Gastrocnemius medialis (tissue), 4 donors: Measurements from ENCODE around the gene CMTM2. TPM values are rescaled to one million over a fixed set of nuclear protein-coding genes. Genes with fewer than 3 reads are reported as not detected.
A peak's percentile ranks its signal among the peaks of the same experiment; 100 is the strongest.

ENCODE experiments used
- ATAC-seq, 2 donors: fragments of 150-250 bp; one replicate each; pipeline ENCODE4 v1.9.1; 2016
- DNase-seq, 2 donors: peaks; one replicate each; pipeline ENCODE4 v3.0.0-alpha.2; 2019
- H3K27ac ChIP-seq, 4 donors: fragments of 200-600 bp; sonication (generic); 1 replicate in 1 of 4; 2 replicates in 3 of 4; pipeline ENCODE4 v1.5.1; 2016 to 2018; ENCODE audit warnings: mild to moderate bottlenecking in 2 of 4, moderate library complexity in 1 of 4
- H3K27me3 ChIP-seq, 3 donors: fragments of 200-600 bp; sonication (generic) in 2 of 3; 1 replicate in 1 of 3; 2 replicates in 2 of 3; pipeline versions ENCODE4 v1.5.1 to v1.6.0; 2016 to 2019; ENCODE audit warnings: mild to moderate bottlenecking in 1 of 3, moderate library complexity in 1 of 3
- H3K36me3 ChIP-seq, 2 donors: fragments of 200-600 bp; sonication (generic) in 1 of 2; one replicate each; pipeline ENCODE4 v1.5.1; 2017 to 2018
- H3K4me1 ChIP-seq, 2 donors: fragments of 200-600 bp; sonication (generic) in 1 of 2; one replicate each; pipeline ENCODE4 v1.5.1; 2016 to 2017; ENCODE audit warnings: mild to moderate bottlenecking in 2 of 2
- H3K4me3 ChIP-seq, 4 donors: fragments of 200-600 bp; sonication (generic) in 3 of 4; 1 replicate in 1 of 4; 2 replicates in 3 of 4; pipeline ENCODE4 v1.5.1; 2016 to 2019; ENCODE audit warnings: mild to moderate bottlenecking in 2 of 4
- H3K9me3 ChIP-seq, 3 donors: fragments of 200-600 bp; sonication (generic) in 2 of 3; 1 replicate in 1 of 3; 2 replicates in 2 of 3; pipeline ENCODE4 v1.5.1; 2016 to 2019
- CTCF ChIP-seq, 5 experiments: fragments of 450-650 bp in 3 of 5; fragments of 200-600 bp in 2 of 5; sonication (generic) in 2 of 5; IDR thresholded peaks in 4 of 5; conservative IDR thresholded peaks in 1 of 5; 1 replicate in 4 of 5; 2 replicates in 1 of 5; pipeline ENCODE4 v1.5.1; 2016 to 2019; ENCODE audit warnings: antibody characterized with exemption in 5 of 5, mild to moderate bottlenecking in 3 of 5, moderate library complexity in 3 of 5
- POLR2A ChIP-seq, 2 donors: fragments of 450-650 bp; IDR thresholded peaks; one replicate each; pipeline ENCODE4 v1.6.1; 2017; ENCODE audit warnings: antibody characterized with exemption in 2 of 2, mild to moderate bottlenecking in 2 of 2, moderate library complexity in 2 of 2
- in situ Hi-C, 4 donors: fragments of 200-750 bp; cut with MboI; loops; one replicate each; pipeline versions ENCODE4 v1.15.0 to v1.8.0; 2017; ENCODE audit warnings: low sequenced_read_pairs in 4 of 4
- intact Hi-C: fragments of 100-400 bp; cut with DNase I; formaldehyde crosslinking; loops from one replicate; pipeline ENCODE4 v1.15.1; 2023; ENCODE audit warnings: low total_unique reads
- total RNA-seq, 4 donors: library from RNA; depleted of rRNA; stranded (reverse); fragments of >200 nt; gene quantifications; one replicate each; pipeline versions ENCODE4 v1.1.0 to v1.2.3, GENCODE V29; 2016

CMTM2 gene
- total RNA-seq, 4 donors from 2014 or later, result not detected

- in situ Hi-C loops (no loop called here), intact Hi-C loops (no loop called here)
- TF ChIP-seq POLR2A (IDR thresholded peaks at IDR 0.05) (no peak), CTCF (IDR thresholded peaks at IDR 0.05 in 4 of 5, conservative IDR thresholded peaks at IDR 0.05 in 1 of 5) (no peak)
- no peaks in the 10 kb centered on the region for H3K27me3 ChIP-seq
- ATAC-seq (no peak), DNase-seq (no peak)
- peaks cover 10 to 16% of the 10 kb centered on the region in 2 donors for H3K4me1 ChIP-seq
- H3K4me3 ChIP-seq, result no peak overlapping the region
- no peak overlapping the region for H3K27ac ChIP-seq
- H3K9me3 ChIP-seq, result no peaks in the 10 kb centered on the region
- H3K36me3 ChIP-seq, result peaks cover 0 to 42% of the 10 kb centered on the region in 2 donors
Measured at GRCh38 chr16:66537236-66537635, 42.0 kb upstream of the CMTM2 start.

- TF ChIP-seq CTCF (IDR thresholded peaks at IDR 0.05 in 4 of 5, conservative IDR thresholded peaks at IDR 0.05 in 1 of 5) (no peak), POLR2A (IDR thresholded peaks at IDR 0.05) (no peak)
- in situ Hi-C loops (no loop called here), intact Hi-C loops (no loop called here)
- Histone ChIP-seq H3K27me3 (no peaks in the 10 kb centered on the region), H3K27ac (peak overlapping the region in 2 of 4 donors; percentile 22 to 60), H3K4me3 (no peak overlapping the region), H3K4me1 (peaks cover 10 to 16% of the 10 kb centered on the region in 2 donors), H3K9me3 (no peaks in the 10 kb centered on the region), H3K36me3 (peaks cover 0 to 44% of the 10 kb centered on the region in 2 donors)
- DNase-seq, result no peak
- ATAC-seq, result peak; percentile 39 to 62
Measured at GRCh38 chr16:66538910-66539309, 40.4 kb upstream of the CMTM2 start.

- Histone ChIP-seq H3K27me3 (no peaks in the 10 kb centered on the region), H3K9me3 (no peaks in the 10 kb centered on the region), H3K27ac (no peak overlapping the region), H3K36me3 (peaks cover 0 to 44% of the 10 kb centered on the region in 2 donors), H3K4me3 (no peak overlapping the region), H3K4me1 (peaks cover 7 to 8% of the 10 kb centered on the region in 2 donors)
- TF ChIP-seq CTCF (IDR thresholded peaks at IDR 0.05 in 4 of 5, conservative IDR thresholded peaks at IDR 0.05 in 1 of 5) (no peak), POLR2A (IDR thresholded peaks at IDR 0.05) (no peak)
- DNase-seq (no peak), ATAC-seq (no peak)
- intact Hi-C loops (no loop called here), in situ Hi-C loops (no loop called here)
Measured at GRCh38 chr16:66539623-66540469, 39.4 kb upstream of the CMTM2 start.

- H3K4me3 ChIP-seq, result no peak overlapping the region
- H3K27ac ChIP-seq, result no peak overlapping the region
Measured at GRCh38 chr16:66541388-66542355, 37.6 kb upstream of the CMTM2 start.

More at GRCh38 chr16:66541388-66542355, 37.6 kb upstream of the CMTM2 start:
- in situ Hi-C loops (no loop called here), intact Hi-C loops (no loop called here)
- DNase-seq, result no peak
- H3K36me3 ChIP-seq, result peaks cover 0 to 31% of the 10 kb centered on the region in 2 donors
- peaks cover 7 to 8% of the 10 kb centered on the region in 2 donors for H3K4me1 ChIP-seq
- no peaks in the 10 kb centered on the region for H3K9me3 ChIP-seq
- TF ChIP-seq POLR2A (IDR thresholded peaks at IDR 0.05), result no peak
- no peak for TF ChIP-seq CTCF (IDR thresholded peaks at IDR 0.05 in 4 of 5, conservative IDR thresholded peaks at IDR 0.05 in 1 of 5)
- no peaks in the 10 kb centered on the region for H3K27me3 ChIP-seq
- ATAC-seq, result no peak
